HG03432 (cell line): ENCODE measurements around the gene RAB3GAP2.
"Not testable (repeated sequence)": the region's sequence is repeated elsewhere in the genome, so short reads cannot be mapped to it uniquely, and the experiment has no call there.

Source experiments
- ATAC-seq: cut with Tn5 transposase; IDR thresholded peaks from one replicate; pipeline ENCODE4 v1.9.1; 2021; ENCODE audit warnings: mild to moderate bottlenecking, moderate library complexity; ENCODE audit not compliant: unreplicated experiment

Gene RAB3GAP2

DNA sequence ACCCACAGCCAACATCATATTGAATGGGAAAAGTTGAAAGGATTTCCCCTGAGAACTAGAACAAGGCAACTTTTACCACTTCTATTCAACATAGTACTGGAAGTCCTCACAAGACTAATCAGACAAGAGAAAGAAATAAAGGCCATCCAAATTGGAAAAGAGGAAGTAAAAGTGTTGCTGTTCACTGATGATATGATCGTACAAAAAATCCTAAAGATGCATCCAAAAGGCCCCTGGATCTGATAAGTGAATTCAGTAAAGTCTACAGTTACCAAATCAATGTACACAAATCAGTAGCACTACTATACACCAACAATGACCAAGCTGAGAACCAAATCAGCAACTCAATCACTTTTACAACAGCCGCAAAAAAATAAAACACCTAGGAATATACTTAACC, 28.3 kb downstream of the RAB3GAP2 start:
- ATAC-seq = no peak

DNA sequence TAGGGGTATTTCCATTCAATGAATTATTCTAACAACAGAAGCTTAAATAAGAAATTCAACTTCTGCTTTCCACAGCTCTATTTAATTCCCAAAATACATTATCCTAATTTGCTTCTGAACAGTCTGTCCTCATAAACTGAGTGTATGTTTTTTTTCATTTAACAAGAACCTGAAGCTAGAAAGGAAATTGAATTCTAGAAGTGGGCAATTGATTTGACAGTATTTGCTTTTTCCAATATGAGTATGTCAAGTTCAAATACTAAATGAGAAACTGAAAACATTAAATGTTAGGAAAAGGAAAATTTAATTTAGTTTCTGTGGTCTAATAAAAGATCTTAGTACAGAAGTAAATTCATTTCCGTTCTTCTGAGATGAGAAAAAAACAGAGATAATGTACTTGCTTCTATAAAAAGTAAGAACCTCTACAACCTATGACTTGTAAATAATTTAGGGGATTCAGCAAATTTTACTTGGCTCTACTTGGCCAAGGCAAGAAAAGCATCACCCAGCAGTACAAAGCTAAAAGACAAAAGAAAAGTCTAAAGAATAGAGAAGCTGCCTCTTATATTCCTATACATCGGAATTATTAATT, 31.1 kb downstream of the RAB3GAP2 start:
- no peak for ATAC-seq

DNA sequence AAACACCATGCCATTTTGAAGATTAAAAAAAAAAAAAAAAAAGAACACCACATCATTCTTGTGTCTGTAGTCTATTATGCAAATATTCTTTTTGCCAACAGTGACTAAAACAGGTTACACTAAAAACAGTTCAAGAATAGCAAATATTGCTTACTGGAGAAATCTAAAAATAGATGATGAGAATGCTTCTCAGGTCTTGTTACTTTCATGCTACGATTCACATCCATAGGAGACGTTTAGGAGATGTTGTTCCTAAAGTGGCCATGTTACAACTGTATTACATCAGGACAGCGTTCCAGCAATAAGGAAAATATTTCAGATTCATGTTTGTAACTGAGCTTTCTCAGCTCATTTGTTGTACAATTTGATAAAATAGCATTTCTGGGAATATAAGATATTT, 32.3 kb downstream of the RAB3GAP2 start:
- ATAC-seq = no peak

DNA sequence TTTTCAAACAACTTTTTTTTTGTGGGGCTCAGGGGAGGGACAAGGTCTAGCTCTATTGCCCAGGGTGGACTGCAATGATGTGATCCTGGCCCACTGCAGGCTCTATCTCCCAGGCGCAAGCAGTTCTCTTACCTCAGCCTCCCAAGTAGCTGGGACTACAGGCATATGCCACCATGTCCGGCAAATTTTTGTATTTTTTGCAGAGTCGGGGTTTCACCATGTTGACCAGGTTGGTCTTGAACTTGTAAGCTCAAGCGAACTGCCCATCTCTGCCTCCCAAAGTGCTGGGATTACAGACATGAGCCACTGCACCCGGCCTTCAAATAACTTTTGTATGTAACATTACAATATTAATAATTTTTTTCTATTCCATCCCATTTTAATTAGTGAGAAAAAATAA, 33.0 kb downstream of the RAB3GAP2 start:
- no peak for ATAC-seq

DNA sequence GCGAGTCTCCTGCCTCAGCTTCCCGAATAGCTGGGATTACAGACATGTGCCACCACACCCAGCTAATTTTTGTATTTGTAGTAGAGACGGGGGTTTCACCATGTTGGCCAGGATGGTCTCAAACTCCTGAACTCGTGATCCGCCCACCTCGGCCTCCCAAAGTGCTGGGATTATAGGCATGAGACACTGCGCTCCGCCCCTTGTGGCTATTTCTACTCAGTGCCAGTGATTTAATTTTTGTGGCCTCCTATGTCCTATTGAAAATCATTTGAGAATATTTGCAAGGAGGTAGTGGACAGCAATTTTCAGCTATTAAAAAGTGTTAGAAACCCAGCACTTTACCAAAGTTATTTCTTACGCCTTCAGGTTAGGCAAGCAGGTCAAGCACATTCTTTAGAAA, 36.0 kb downstream of the RAB3GAP2 start:
- not testable (repeated sequence) for ATAC-seq

DNA sequence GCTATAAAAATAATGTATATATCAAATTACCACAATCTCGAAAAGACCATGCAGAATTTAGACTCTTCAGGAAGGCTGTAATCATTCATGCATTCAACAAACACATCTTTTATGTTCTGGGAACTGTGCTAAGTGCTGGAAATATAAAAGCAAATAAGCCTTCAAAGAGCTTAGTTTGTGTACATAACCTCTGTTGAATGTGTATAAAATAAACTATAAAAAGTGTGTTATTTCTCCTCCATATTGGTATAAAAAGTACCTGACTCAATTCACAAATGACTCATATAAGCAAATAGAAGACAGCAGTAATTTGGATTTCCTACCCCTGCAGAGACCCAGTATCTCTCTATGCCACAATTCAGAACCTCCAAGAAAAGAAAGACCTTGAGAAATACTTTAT, 36.8 kb downstream of the RAB3GAP2 start:
- no peak for ATAC-seq

DNA sequence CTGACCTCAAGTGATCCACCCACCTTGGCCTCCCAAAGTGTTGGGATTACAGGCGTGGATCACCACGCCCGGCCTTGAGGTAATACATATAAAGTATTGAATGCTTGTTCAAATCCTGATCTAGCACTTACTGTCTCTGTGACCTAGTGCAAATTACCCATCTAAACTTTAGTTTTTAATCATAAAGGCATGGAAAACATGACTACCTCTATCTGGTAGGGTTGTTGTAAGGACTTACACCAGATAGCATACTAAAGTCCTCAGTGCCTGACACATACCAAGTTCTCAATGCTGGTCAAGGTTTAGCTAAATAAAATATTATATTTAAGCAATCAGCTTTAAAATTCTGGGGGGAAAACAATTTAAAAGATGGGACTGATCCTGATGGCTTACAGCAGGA, 38.3 kb downstream of the RAB3GAP2 start:
- no peak for ATAC-seq

DNA sequence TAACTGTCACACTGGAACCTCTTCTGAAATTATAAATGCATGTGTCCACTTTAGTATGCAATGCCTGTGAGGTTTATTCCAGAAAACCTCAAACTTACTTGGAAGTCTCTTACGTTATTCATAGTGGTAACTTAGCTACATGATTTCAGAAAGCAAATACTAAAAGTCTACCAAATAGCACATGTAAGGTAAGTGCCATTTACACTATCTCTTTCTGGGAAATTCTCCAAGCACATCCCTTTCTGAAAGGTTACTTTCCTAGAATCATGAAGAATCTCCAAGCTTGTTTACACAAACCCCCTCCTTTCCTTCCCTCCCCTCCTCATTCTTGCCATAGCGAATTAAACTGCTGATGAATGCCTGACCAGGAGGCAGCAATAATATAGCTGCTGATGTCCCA, 42.5 kb downstream of the RAB3GAP2 start:
- ATAC-seq = no peak

DNA sequence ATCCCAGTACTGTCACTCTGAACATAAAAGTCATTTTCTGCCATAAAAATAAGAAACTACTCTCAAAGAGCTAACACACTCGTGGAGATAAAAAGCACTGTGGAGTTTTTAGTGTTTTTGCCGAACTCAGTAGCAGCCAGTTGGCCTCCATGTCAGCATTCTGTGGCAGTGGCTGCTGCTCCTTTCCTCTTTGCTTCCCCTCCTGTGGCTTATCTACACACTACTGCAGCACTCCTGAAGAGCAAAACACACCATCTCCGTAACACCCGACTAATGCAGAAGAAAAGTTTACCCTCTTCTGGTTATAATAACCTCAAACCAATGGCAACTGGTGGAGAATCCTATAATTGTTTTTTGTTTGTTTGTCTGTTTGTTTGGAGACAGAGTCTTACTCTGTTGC, 44.9 kb downstream of the RAB3GAP2 start:
- ATAC-seq = no peak

DNA sequence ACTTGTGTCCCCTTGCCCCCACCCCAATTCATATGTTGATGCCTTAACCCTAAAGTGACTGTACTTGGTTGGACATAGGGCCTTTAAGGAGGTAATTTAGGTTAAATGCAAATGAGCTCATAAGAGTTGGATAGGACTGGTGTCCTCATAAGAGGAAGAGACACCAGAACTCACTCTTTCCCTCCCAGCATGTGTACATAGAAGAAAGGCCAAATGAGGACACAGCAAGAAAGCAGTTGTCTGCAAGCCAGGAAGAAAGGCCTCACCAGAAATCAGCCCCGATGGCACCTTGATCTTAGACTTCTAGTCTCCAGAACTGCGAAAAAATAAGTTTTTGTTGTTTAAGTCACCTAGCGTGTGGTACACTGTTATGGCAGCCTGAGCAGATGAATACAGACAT, 45.5 kb downstream of the RAB3GAP2 start:
- no peak for ATAC-seq

DNA sequence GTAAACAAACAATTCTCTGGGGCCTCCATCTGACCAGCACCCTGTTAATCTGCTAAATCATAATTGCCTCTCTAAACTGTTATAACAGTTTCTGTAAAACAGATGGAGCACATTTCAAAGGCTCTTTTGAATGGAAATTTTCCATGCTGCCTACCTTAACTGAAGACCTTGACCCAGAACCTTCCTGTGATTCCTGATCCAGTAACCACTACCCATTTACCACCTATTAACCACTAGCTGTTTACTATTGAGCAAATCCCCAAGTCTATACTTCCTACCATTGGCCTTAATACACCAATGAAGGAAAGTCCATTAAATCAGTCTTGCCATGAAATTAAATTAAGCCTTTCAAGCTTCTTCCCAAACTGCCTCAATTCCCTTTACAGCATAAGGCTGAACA, 46.3 kb downstream of the RAB3GAP2 start:
- ATAC-seq = no peak

DNA sequence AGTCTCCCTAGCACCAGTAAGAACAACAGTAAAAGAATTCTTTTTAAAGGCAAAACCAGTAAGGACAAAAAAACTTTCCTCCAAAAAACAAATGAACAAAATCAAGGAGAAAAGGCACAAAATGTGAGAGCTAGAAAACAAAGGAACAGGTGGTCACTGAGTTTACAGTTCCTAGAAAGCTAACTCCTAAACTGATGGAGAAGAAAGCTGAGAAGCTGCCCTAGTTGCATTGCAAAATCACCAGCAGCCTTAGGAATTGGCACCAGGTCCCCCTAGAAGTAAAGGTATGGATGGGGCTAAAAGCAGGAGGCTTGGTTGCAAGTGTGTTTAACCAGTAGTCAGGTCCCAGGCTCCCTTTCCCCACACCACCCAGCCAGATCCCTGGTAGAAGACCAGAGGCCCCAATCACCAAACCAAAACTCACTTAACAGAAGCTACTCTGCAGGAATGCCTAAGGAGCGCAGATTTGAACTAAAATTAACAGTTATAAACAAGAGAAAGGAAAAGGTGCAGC, 47.6 kb downstream of the RAB3GAP2 start:
- ATAC-seq = no peak

DNA sequence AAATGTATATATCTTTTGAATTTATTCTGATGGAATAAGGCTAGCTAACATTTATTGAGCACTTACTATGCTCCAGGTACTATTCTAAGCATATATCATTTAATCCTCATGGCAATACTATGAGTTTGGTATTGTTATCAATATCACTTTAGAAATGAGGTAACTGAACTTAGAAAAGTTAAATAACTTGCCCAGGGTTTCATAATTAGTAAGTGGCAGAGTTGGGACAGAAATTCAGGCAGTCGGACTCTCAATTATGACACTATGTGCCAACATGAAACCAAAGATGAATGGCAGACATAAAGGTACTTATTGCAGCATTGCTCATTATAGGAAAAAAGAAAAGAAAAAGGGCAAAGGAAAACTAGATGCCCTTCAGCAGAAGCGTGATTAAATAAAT, 48.2 kb downstream of the RAB3GAP2 start:
- ATAC-seq = peak; percentile 27

DNA sequence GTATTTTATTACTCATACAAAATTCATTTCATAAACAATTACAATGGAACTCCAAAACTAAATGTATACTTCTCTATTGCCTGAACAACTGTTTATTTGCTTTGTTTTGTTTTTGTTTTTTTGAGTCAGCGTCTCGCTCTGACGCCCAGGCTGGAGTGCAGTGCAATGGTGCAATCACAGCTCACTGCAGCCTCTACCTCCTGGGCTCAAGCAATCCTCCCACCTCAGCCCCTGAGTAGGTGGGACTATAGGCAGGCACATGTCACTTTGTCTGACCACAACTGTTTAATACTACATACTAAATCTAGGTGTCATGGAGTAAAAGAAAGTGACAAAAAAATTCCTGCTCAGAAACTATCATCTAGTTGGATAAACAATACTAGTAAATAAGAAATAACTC, 49.3 kb downstream of the RAB3GAP2 start:
- peak; percentile 21 for ATAC-seq

DNA sequence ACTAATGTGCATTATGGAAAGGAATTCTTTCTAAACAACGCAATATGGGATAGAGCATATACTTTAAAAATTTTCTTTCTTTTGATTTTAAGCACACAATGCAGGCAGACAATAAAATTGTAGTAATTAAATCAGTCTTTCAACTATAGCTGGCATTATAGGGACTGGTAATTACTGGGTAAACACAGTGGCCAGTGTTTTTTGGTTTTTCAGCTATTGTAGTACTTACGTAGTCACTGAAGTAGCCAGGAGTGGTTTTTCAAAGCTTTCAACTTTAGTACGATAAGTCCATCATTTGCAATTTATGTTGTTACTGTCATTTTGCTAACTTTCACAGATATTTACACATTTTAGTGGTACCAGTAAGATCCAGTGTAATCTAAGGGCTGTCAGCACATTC, 50.6 kb downstream of the RAB3GAP2 start:
- ATAC-seq = no peak

DNA sequence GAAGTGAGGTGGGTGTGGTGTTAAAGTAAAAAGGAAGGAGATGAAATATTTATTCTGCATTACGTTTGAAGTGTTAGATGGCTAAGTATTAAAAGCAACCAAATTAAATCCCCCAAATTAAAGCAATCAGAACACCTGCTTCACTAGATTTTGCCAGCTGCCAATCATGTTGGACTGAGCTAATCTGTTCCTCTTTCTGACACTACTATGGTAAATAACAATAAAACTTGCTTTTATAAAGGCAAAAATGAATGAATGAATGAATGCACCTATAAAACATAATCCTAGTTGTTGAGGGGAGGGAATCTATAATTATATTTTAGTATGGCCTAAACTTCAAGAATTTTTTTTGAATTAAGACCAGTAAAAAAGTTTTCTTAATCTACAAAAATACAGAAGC, 51.0 kb downstream of the RAB3GAP2 start:
- ATAC-seq = no peak

DNA sequence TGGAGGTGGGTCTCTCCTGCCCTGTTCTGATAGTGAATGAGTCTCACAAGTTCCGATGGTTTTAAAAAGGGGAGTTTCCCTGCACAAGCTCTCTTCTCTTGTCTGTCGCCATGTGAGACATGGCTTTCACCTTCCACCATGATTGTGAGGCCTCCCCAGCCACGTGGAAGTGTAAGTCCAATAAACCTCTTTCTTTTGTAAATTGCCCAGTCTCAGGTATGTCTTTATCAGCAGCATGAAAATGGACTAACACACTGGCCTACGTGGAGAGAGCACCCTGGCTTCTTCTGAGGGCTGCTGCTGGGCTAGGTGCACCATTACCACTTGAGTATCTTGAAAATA, 51.6 kb downstream of the RAB3GAP2 start:
- peak; percentile 18 for ATAC-seq

DNA sequence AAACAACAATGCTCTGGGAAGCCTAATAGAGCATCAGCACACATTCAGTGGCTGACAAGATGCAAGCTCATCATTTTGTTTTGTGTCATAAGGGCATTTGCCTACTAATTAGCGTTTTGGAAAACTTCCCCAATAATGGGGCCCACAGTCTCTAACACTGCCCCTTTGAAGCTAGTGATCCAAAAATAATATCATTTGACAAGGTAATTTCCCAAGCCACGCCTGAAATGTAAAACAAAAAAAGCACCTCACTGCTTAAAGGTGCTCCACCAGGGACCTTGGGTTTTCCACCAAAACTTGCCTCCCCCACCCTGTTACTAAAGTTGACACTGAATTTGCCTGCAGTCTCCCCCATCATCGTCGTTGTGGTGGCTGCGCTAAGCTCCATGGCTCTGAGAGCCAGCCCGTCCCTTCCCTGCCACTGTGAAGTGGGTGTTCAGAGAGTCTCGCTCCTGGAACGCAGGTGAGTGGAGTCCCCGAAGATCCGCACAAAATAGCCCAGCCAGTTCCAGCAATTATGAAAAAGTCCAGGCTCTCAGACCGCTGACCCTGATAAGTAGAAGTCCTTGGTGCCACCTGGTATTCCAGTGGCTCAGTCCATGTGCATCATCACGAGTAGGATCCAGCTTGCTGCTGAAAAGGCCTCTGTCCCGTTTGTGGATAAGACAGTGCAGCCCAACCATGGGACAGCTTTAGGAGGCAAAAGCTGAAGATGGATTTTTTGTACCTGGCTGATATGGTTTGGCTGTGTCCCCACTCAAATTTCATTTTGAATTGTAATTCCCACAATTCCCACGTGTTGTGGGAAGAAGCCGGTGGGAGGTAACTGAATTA, 52.2 kb downstream of the RAB3GAP2 start:
- peak; percentile 52 for ATAC-seq

DNA sequence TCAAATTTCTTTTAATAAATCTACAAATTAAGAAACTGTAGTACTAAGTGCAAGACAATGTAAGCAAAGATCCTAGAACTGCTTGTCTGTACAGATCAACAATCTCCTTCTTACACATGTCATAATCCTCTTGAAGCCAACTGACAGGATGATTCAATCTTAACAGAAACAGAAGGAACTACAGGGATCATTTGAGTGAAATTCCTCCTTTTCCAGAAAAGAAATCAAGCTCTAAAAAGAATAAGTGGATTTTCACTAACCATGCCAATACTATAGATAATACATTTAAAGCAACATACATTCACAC, 53.2 kb downstream of the RAB3GAP2 start:
- no peak for ATAC-seq

DNA sequence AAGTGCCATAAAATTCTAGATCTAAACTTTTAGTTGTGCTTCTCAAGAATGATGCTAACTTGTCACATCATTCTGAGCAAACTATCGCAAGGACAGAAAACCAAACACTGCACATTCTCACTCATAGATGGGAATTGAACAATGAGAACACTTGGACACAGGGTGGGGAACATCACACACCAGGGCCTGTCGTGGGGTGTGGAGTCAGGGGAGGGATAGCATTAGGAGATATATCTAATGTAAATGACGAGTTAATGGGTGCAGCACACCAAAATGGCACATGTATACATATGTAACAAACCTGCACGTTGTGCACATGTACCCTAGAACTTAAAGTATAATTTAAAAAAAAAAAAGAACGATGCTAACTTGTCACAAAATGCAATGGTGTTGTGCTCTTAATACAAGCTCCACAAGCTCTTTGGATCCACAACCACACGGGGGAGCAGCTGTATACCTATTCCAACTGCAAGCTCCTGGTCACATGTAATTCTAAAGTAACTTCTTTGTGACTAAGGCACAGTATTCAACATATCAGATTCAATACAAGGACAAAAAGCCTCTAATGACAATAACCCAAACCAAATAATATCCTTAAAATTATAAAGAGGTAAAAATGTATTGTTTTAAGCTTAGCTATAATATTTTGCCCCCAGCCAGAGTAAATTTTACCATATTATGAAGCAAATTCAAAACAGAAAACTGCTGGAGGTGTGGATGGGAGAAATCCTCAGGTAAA, 53.7 kb downstream of the RAB3GAP2 start:
- ATAC-seq = peak; percentile 42

DNA sequence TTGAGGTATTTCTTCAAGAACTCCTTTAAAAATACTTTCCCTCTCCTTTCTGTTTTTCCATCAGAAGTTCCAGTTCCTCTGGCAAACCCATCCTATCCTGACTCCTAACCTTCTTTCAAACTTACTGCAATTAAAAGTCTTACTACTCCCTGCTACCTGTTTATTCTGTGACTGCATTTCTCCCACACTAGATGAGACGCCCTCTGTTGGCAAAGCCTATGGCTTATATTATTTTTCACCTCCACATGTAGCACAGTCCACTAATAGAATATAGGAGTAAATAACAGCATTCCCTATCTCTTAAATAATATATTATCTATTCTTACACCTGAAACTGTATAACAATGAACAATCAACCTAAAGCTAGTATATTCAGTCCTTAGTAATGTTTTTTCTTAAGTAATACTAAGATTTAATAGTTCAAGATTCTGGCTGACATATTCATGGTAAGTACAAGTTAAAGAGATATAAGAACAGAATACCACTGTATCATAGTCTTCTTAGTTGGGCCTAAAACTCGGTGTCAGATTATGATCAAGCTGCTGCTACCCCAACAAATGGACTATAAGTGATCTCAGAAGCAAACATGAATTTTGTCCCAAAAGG, 54.8 kb downstream of the RAB3GAP2 start:
- no peak for ATAC-seq
